ENCODE measurements around the gene CYBRD1. TPM values are rescaled to one million over a fixed set of nuclear protein-coding genes. Genes with fewer than 3 reads are reported as not detected.

Gene CYBRD1
- total and polyA plus RNA-seq, 4 donors: 25.2 to 488 (median 71.4) TPM

DNA sequence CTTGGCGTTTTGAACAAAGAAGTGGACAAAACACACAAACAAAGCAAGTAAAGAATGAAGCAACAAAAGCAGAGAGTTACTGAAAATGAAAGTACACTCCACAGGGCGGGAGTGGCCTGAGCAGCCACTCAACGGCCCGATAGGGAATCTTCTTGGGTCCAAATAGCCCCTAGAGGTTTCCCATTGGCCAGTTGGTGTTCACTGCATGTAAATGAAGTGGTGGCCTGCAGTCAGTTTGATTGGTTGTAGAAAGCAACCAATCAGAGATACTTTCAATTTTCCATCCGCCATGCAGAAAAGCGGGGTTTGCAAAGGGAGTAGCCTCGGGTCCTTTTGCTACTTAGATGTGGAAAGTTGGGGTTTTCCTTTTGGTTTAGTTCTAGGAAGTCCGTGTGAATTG is 31.6 kb downstream of the CYBRD1 start:
- 76 to 90% methylated on average over 8 of the region's 8 CpGs for WGBS, 2 donors
- no peaks in the 10 kb centered on the region for H3K4me1 ChIP-seq (ENCODE audit: control insufficient read depth in 5 of 5, insufficient read depth in 5 of 5, low read length in 5 of 5)

DNA sequence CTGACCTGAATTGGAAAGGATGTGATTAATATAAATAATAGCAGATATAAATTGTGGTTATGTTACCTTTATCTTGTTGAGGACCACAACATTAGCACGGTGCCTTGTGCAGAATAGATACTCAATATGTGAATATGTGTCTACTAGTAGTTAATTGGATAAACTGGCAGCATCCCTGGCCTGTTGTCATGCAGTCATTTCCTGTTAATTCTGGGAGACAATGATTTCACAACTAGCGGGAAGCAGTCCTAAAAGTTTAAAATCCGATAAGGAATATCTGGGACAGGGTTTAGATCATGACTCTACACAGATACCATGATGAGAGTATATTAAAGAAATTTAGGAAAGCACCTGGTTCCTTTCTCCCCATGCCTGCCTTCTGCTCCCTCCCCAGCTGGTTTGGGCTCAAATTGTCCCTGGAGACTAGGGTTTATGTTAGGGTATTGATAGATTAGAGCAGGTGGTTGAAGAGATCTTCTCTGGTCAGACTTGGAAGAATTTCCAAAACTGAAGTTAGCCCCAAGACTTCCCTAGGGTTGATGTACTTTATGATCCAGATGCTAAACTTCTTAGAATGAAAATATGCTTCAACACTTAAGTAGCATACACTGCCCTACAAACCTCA is 32.8 kb downstream of the CYBRD1 start:
- ATAC-seq (ENCODE audit: insufficient read depth, low FRiP score) (no peak), DNase-seq (no peak)
- Histone ChIP-seq H3K9ac (ENCODE audit: insufficient read depth in 1 of 2, low read length in 2 of 2) (no peak overlapping the region), H3K27me3 (ENCODE audit: control insufficient read depth in 3 of 3, insufficient read depth in 3 of 3, low read length in 2 of 3) (no peaks in the 10 kb centered on the region), H3K36me3 (ENCODE audit: control insufficient read depth in 4 of 4, insufficient read depth in 4 of 4, low read length in 4 of 4) (peaks cover 3 to 13% (median 10%) of the 10 kb centered on the region in 4 donors), H3K4me3 (no peak overlapping the region), H3K27ac (ENCODE audit: low read depth in 1 of 2, low read length in 1 of 2) (no peak overlapping the region), H3K4me1 (ENCODE audit: control insufficient read depth in 5 of 5, insufficient read depth in 5 of 5, low read length in 5 of 5) (no peaks in the 10 kb centered on the region), H3K9me3 (ENCODE audit: control insufficient read depth in 4 of 4, insufficient read depth in 3 of 4, low read length in 3 of 4) (no peaks in the 10 kb centered on the region)
- TF ChIP-seq, protein P1, sequence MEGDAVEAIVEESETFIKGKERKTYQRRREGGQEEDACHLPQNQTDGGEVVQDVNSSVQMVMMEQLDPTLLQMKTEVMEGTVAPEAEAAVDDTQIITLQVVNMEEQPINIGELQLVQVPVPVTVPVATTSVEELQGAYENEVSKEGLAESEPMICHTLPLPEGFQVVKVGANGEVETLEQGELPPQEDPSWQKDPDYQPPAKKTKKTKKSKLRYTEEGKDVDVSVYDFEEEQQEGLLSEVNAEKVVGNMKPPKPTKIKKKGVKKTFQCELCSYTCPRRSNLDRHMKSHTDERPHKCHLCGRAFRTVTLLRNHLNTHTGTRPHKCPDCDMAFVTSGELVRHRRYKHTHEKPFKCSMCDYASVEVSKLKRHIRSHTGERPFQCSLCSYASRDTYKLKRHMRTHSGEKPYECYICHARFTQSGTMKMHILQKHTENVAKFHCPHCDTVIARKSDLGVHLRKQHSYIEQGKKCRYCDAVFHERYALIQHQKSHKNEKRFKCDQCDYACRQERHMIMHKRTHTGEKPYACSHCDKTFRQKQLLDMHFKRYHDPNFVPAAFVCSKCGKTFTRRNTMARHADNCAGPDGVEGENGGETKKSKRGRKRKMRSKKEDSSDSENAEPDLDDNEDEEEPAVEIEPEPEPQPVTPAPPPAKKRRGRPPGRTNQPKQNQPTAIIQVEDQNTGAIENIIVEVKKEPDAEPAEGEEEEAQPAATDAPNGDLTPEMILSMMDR (IDR thresholded peaks at IDR 0.05; ENCODE audit: control extremely low read depth, extremely low read depth): no peak
- WGBS, 2 donors: 47 to 49% methylated on average over 3 of the region's 3 CpGs

More for the DNA sequence above, 31.6 kb downstream of the CYBRD1 start:
- TF ChIP-seq, protein P1 (IDR thresholded peaks at IDR 0.05; ENCODE audit: control extremely low read depth, extremely low read depth): no peak
- ATAC-seq (ENCODE audit: insufficient read depth, low FRiP score) (peak; percentile 72), DNase-seq (no peak)
- Histone ChIP-seq H3K9me3 (ENCODE audit: control insufficient read depth in 4 of 4, insufficient read depth in 3 of 4, low read length in 3 of 4) (no peaks in the 10 kb centered on the region), H3K27me3 (ENCODE audit: control insufficient read depth in 3 of 3, insufficient read depth in 3 of 3, low read length in 2 of 3) (no peaks in the 10 kb centered on the region), H3K4me3 (no peak overlapping the region), H3K36me3 (ENCODE audit: control insufficient read depth in 4 of 4, insufficient read depth in 4 of 4, low read length in 4 of 4) (peaks cover 3 to 13% (median 10%) of the 10 kb centered on the region in 4 donors), H3K9ac (ENCODE audit: insufficient read depth in 1 of 2, low read length in 2 of 2) (no peak overlapping the region), H3K27ac (ENCODE audit: low read depth in 1 of 2, low read length in 1 of 2) (no peak overlapping the region)

DNA sequence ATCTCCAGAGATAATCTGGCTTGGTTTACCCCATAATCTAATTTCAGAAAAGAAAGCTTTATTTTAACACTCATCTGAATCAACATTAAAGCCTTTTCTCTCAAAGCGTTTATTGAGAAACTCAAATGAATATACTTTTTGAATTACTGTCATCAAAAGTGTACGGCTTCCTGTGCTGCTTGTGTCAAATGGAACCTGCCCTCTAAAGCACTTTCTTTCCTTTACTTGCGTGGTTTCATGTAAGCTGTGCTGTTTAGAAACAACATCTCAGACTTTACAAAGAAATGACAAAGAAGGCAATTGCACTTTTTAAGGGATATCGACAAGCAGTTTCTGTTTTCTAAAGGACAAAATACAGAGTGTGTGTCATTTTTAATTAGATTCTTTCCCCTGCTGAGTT is 35.1 kb downstream of the CYBRD1 start:
- no peaks in the 10 kb centered on the region for H3K27me3 ChIP-seq (ENCODE audit: control insufficient read depth in 3 of 3, insufficient read depth in 3 of 3, low read length in 2 of 3)
- TF ChIP-seq, protein P1 (IDR thresholded peaks at IDR 0.05; ENCODE audit: control extremely low read depth, extremely low read depth): no peak
- ATAC-seq (ENCODE audit: insufficient read depth, low FRiP score) (no peak), DNase-seq (no peak)
- 86% methylated on average over 4 of the region's 4 CpGs for WGBS, 2 donors
- H3K4me1 ChIP-seq (ENCODE audit: control insufficient read depth in 5 of 5, insufficient read depth in 5 of 5, low read length in 5 of 5): no peaks in the 10 kb centered on the region
- H3K27ac ChIP-seq (ENCODE audit: low read depth in 1 of 2, low read length in 1 of 2): no peak overlapping the region
- peaks cover 3 to 13% (median 10%) of the 10 kb centered on the region in 4 donors for H3K36me3 ChIP-seq (ENCODE audit: control insufficient read depth in 4 of 4, insufficient read depth in 4 of 4, low read length in 4 of 4)
- H3K9me3 ChIP-seq (ENCODE audit: control insufficient read depth in 4 of 4, insufficient read depth in 3 of 4, low read length in 3 of 4): no peaks in the 10 kb centered on the region
- H3K9ac ChIP-seq (ENCODE audit: insufficient read depth in 1 of 2, low read length in 2 of 2): no peak overlapping the region
- H3K4me3 ChIP-seq: no peak overlapping the region

DNA sequence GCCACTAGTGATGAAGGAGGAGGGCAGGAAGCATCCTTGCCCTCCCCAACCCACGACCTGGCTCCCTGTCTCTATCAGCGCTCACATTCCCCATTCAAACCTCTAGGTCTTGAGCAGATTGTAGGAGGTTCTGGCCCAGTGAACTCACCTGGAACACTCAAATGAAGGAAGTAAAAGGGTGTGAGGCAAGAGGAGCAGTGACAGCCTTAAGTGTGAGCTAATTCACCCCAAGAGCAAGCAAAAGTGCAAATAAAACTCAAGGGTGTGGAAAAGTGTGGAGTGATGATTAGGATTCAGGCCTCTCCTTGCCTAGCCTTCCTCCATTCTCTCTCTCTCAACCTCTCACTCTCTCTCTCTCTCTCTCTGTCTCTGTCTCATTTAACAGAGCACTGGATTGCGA is 41.0 kb downstream of the CYBRD1 start:
- Histone ChIP-seq H3K9ac (ENCODE audit: insufficient read depth in 1 of 2, low read length in 2 of 2) (no peak overlapping the region), H3K4me3 (no peak overlapping the region), H3K27ac (ENCODE audit: low read depth in 1 of 2, low read length in 1 of 2) (no peak overlapping the region), H3K27me3 (ENCODE audit: control insufficient read depth in 3 of 3, insufficient read depth in 3 of 3, low read length in 2 of 3) (no peaks in the 10 kb centered on the region), H3K4me1 (ENCODE audit: control insufficient read depth in 5 of 5, insufficient read depth in 5 of 5, low read length in 5 of 5) (no peaks in the 10 kb centered on the region), H3K9me3 (ENCODE audit: control insufficient read depth in 4 of 4, insufficient read depth in 3 of 4, low read length in 3 of 4) (no peaks in the 10 kb centered on the region), H3K36me3 (ENCODE audit: control insufficient read depth in 4 of 4, insufficient read depth in 4 of 4, low read length in 4 of 4) (no peaks in the 10 kb centered on the region)
- DNase-seq (no peak), ATAC-seq (ENCODE audit: insufficient read depth, low FRiP score) (no peak)
- WGBS, 2 donors: 82 to 93% methylated on average over 3 of the region's 3 CpGs
- TF ChIP-seq, protein P1 (IDR thresholded peaks at IDR 0.05; ENCODE audit: control extremely low read depth, extremely low read depth): no peak
